ENCODE data around the gene TBR1. TPM values are rescaled to one million over a fixed set of nuclear protein-coding genes. Genes with fewer than 3 reads are reported as not detected.

The TBR1 gene
- total and polyA plus RNA-seq, 2 experiments from 2014 or later, result not detected

DNA sequence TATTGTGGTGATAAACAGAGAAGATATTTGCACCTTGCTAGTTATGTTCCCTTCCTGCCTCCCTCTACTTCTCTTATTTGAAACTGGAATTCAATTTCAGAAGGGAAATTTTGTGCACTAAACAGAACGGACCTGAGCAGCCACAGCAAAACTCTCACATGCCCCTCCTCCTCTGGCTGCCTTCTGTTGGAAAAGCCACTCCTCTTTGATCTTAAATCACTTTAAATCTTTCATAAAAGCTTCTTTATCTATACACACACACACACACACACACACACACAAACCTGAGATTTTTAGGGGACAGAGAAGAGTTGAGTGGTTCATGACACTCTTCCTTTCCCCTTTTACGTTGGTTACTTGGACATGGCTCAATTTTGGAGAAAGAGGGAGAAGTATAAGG is 5.6 kb downstream of the TBR1 start:
- H3F3A ChIP-seq (replicated peaks; ENCODE audit: low read depth), result peaks cover 32% of the 10 kb centered on the region
- ATAC-seq (no peak), DNase-seq (ENCODE audit: low spot score) (no peak)
- no peaks in the 10 kb centered on the region for H3K79me2 ChIP-seq (replicated peaks; ENCODE audit: insufficient read depth)
- H3K27me3 Mint-ChIP-seq (ENCODE audit: insufficient read depth, low read depth, poor library complexity), result peaks cover 97% of the 10 kb centered on the region
- no peak overlapping the region for H3K4me3 ChIP-seq
- no peak overlapping the region for H3K4me2 ChIP-seq
- H3K4me1 Mint-ChIP-seq, result peaks cover 52% of the 10 kb centered on the region
- H3K27ac ChIP-seq (ENCODE audit: low read depth), result no peak overlapping the region
- no peak overlapping the region for H3K27ac Mint-ChIP-seq
- no peaks in the 10 kb centered on the region for H3K9me2 ChIP-seq (ENCODE audit: insufficient read depth)
- peaks cover 43% of the 10 kb centered on the region for H4K20me1 ChIP-seq (replicated peaks; ENCODE audit: insufficient read depth)
- peaks cover 53% of the 10 kb centered on the region for H3K4me1 ChIP-seq (ENCODE audit: insufficient read depth)
- peaks cover 3% of the 10 kb centered on the region; the same call in 1 of the 3 replicates for H3K36me3 Mint-ChIP-seq (ENCODE audit: low read depth)
- no peak overlapping the region for H2AFZ ChIP-seq
- no peak overlapping the region for H3K4me3 Mint-ChIP-seq
- H3K27me3 ChIP-seq (ENCODE audit: insufficient read depth), result peaks cover 100% of the 10 kb centered on the region
- peaks cover 11% of the 10 kb centered on the region for H3K9me3 Mint-ChIP-seq
- H3K36me3 ChIP-seq (ENCODE audit: insufficient read depth), result no peaks in the 10 kb centered on the region
- TF ChIP-seq, protein P1, sequence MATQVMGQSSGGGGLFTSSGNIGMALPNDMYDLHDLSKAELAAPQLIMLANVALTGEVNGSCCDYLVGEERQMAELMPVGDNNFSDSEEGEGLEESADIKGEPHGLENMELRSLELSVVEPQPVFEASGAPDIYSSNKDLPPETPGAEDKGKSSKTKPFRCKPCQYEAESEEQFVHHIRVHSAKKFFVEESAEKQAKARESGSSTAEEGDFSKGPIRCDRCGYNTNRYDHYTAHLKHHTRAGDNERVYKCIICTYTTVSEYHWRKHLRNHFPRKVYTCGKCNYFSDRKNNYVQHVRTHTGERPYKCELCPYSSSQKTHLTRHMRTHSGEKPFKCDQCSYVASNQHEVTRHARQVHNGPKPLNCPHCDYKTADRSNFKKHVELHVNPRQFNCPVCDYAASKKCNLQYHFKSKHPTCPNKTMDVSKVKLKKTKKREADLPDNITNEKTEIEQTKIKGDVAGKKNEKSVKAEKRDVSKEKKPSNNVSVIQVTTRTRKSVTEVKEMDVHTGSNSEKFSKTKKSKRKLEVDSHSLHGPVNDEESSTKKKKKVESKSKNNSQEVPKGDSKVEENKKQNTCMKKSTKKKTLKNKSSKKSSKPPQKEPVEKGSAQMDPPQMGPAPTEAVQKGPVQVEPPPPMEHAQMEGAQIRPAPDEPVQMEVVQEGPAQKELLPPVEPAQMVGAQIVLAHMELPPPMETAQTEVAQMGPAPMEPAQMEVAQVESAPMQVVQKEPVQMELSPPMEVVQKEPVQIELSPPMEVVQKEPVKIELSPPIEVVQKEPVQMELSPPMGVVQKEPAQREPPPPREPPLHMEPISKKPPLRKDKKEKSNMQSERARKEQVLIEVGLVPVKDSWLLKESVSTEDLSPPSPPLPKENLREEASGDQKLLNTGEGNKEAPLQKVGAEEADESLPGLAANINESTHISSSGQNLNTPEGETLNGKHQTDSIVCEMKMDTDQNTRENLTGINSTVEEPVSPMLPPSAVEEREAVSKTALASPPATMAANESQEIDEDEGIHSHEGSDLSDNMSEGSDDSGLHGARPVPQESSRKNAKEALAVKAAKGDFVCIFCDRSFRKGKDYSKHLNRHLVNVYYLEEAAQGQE (IDR thresholded peaks at IDR 0.05; ENCODE audit: unreplicated experiment), result no peak
- TF ChIP-seq POLR2AphosphoS5 (IDR thresholded peaks at IDR 0.05; ENCODE audit: low read depth) (no peak), ZNF114 (CRISPR knock-in tag; IDR thresholded peaks at IDR 0.05) (no peak)
- TF ChIP-seq, protein P2, sequence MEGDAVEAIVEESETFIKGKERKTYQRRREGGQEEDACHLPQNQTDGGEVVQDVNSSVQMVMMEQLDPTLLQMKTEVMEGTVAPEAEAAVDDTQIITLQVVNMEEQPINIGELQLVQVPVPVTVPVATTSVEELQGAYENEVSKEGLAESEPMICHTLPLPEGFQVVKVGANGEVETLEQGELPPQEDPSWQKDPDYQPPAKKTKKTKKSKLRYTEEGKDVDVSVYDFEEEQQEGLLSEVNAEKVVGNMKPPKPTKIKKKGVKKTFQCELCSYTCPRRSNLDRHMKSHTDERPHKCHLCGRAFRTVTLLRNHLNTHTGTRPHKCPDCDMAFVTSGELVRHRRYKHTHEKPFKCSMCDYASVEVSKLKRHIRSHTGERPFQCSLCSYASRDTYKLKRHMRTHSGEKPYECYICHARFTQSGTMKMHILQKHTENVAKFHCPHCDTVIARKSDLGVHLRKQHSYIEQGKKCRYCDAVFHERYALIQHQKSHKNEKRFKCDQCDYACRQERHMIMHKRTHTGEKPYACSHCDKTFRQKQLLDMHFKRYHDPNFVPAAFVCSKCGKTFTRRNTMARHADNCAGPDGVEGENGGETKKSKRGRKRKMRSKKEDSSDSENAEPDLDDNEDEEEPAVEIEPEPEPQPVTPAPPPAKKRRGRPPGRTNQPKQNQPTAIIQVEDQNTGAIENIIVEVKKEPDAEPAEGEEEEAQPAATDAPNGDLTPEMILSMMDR (conservative IDR thresholded peaks at IDR 0.05; ENCODE audit: low read depth in 2 of 2), result no peak

DNA sequence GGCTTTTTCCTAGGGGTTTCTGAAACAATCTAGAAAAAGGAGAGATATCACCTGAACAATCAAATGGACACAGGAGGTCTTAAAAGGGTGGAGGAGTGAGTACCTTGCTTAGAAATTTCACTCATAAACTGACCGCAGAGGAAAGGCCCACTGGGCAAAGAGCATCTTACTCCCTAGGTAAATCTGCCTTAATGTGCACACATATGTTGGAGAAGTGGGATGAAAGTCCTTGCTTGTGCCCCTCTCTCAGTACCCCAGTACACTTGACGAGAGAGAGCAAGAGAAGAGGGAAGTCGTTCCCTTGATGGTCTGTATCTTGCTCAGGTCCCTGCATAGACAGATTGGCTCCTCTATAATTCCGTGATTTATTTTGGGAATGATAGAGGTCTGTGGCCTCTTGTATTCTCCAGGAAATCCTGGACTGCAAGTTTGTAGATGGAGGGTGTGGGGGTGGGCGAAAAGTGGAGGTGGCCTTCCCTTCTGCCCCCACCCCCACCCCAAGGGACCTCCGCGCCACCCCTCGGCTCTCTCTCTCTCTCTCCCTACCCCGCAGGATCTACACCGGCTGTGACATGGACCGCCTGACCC is 6.8 kb downstream of the TBR1 start:
- H3K9me3 Mint-ChIP-seq, result peaks cover 11% of the 10 kb centered on the region
- H3K4me3 ChIP-seq, result peak overlapping the region; percentile 58
- H3K36me3 Mint-ChIP-seq (ENCODE audit: low read depth), result no peaks in the 10 kb centered on the region; the same call in 2 of the 3 replicates
- no peaks in the 10 kb centered on the region for H3K79me2 ChIP-seq (replicated peaks; ENCODE audit: insufficient read depth)
- H3K27me3 ChIP-seq (ENCODE audit: insufficient read depth), result peaks cover 100% of the 10 kb centered on the region
- DNase-seq (ENCODE audit: low spot score), result peak; percentile 31
- no peaks in the 10 kb centered on the region for H3K9me2 ChIP-seq (ENCODE audit: insufficient read depth)
- no peak for TF ChIP-seq ZNF114 (CRISPR knock-in tag; IDR thresholded peaks at IDR 0.05)
- no peak for TF ChIP-seq POLR2AphosphoS5 (IDR thresholded peaks at IDR 0.05; ENCODE audit: low read depth)
- TF ChIP-seq, protein P2 (conservative IDR thresholded peaks at IDR 0.05; ENCODE audit: low read depth in 2 of 2), result no peak
- TF ChIP-seq, protein P1 (IDR thresholded peaks at IDR 0.05; ENCODE audit: unreplicated experiment), result no peak
- TF ChIP-seq EZH2 (IDR thresholded peaks at IDR 0.05; ENCODE audit: low read depth, unreplicated experiment), result peak; percentile 81
- TF ChIP-seq NANOG (IDR thresholded peaks at IDR 0.05; ENCODE audit: borderline replicate concordance), result no peak
- no peak for TF ChIP-seq EZH2phosphoT487 (IDR thresholded peaks at IDR 0.05; ENCODE audit: unreplicated experiment)
- H3K36me3 ChIP-seq (ENCODE audit: insufficient read depth), result no peaks in the 10 kb centered on the region
- H2AFZ ChIP-seq, result no peak overlapping the region
- H3K4me1 Mint-ChIP-seq, result peaks cover 48% of the 10 kb centered on the region
- H3F3A ChIP-seq (replicated peaks; ENCODE audit: low read depth), result peaks cover 38% of the 10 kb centered on the region
- no peak overlapping the region for H3K27ac Mint-ChIP-seq
- peak overlapping the region; percentile 67 for H3K4me3 Mint-ChIP-seq
- ATAC-seq, result peak; percentile 6
- peaks cover 96% of the 10 kb centered on the region for H3K27me3 Mint-ChIP-seq (ENCODE audit: insufficient read depth, low read depth, poor library complexity)
- H4K20me1 ChIP-seq (replicated peaks; ENCODE audit: insufficient read depth), result peaks cover 43% of the 10 kb centered on the region
- H3K4me2 ChIP-seq, result peak overlapping the region; percentile 73
- no peak overlapping the region for H3K27ac ChIP-seq (ENCODE audit: low read depth)
- H3K4me1 ChIP-seq (ENCODE audit: insufficient read depth), result peaks cover 44% of the 10 kb centered on the region

Measured in GM23338 (cell line).